Mucosa of descending colon (tissue), 3 donors: ENCODE measurements around the gene FBLL1. TPM values are rescaled to one million over a fixed set of nuclear protein-coding genes. Genes with fewer than 3 reads are reported as not detected.

Source experiments
- ATAC-seq: fragments of 200-7000 bp; cut with Tn5 transposase; one replicate; pipeline ENCODE4 v1.9.1; 2020; ENCODE audit warnings: mild to moderate bottlenecking, moderate library complexity
- DNase-seq, 3 donors: peaks; one replicate each; pipeline ENCODE4 v3.0.0-alpha.2; 2020
- H3K36me3 ChIP-seq: fragments of 200-600 bp; one replicate; pipeline ENCODE4 v1.8.0; 2021; ENCODE audit warnings: low read depth, mild to moderate bottlenecking
- H3K4me1 ChIP-seq: fragments of 200-600 bp; one replicate; pipeline ENCODE4 v1.8.0; 2021; ENCODE audit warnings: low read depth, mild to moderate bottlenecking
- H3K4me3 ChIP-seq: fragments of 200-600 bp; one replicate; pipeline ENCODE4 v1.8.0; 2021; ENCODE audit warnings: mild to moderate bottlenecking
- H3K9me3 ChIP-seq: fragments of 200-600 bp; one replicate; pipeline ENCODE4 v1.8.0; 2021; ENCODE audit warnings: mild to moderate bottlenecking
- intact Hi-C, 2 donors: fragments of 100-400 bp; cut with DNase I in 1 of 2; cut with micrococcal nuclease in 1 of 2; formaldehyde crosslinking; loops; one replicate each; pipeline versions ENCODE4 v1.11.0 to v1.11.1; 2022; cut with DNase I, micrococcal nuclease
- total RNA-seq, 3 donors: library from RNA; stranded (reverse); fragmentation: NEBNext Ultra II Directional in 2 of 3; extraction: Animal tissue kit (Norgen Biotek cat#: 25700) in 2 of 3; gene quantifications; one replicate each; pipeline versions ENCODE4 v1.2.1 to v1.2.4, GENCODE V29; 2021 to 2023
- TF ChIP-seq, protein P1 (sequence below): fragments of 200-600 bp; IDR thresholded peaks from one replicate; pipeline ENCODE4 v1.8.0; 2022; ENCODE audit warnings: antibody characterized with exemption, mild to moderate bottlenecking
- donor health status: DM: no; HTN: no; CAD: no; lungs with moderate emphysema.
- donor health status: DM: no; HTN: no; CAD: no.
- donor health status: DM: no; HTN: yes; CAD: no.

The FBLL1 gene
- total RNA-seq, 3 donors from 2014 or later: 0.26 to 0.76 (median 0.51) TPM

DNA sequence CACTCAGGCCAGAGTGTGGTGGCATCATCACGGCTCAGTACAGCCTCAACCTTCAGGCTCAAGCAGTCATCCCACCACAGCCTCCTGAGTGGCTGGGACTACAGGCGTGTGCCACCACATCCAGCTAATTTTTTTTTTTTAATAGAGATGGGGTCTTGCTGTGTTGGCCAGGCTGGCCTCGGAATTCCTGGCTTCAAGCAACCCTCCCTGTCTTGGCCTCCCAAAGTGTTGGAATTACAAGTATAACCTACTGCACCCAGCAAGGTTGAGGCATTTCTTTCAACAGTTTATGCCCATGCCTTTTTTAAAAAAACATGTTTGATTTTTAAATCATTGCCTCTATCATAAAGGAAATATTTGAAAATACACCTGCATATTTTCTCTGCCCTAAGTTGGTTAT lies 40.0 kb upstream of the FBLL1 start:
- intact Hi-C loops: no loop called here
- TF ChIP-seq, protein P1, sequence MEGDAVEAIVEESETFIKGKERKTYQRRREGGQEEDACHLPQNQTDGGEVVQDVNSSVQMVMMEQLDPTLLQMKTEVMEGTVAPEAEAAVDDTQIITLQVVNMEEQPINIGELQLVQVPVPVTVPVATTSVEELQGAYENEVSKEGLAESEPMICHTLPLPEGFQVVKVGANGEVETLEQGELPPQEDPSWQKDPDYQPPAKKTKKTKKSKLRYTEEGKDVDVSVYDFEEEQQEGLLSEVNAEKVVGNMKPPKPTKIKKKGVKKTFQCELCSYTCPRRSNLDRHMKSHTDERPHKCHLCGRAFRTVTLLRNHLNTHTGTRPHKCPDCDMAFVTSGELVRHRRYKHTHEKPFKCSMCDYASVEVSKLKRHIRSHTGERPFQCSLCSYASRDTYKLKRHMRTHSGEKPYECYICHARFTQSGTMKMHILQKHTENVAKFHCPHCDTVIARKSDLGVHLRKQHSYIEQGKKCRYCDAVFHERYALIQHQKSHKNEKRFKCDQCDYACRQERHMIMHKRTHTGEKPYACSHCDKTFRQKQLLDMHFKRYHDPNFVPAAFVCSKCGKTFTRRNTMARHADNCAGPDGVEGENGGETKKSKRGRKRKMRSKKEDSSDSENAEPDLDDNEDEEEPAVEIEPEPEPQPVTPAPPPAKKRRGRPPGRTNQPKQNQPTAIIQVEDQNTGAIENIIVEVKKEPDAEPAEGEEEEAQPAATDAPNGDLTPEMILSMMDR: no peak
- ATAC-seq (no peak), DNase-seq (no peak)
- H3K36me3 ChIP-seq: no peaks in the 10 kb centered on the region
- no peaks in the 10 kb centered on the region for H3K9me3 ChIP-seq
- peaks cover 3% of the 10 kb centered on the region for H3K4me1 ChIP-seq
- H3K4me3 ChIP-seq: no peak overlapping the region

GRCh38 chr5:168494057-168494555 lies 35.0 kb upstream of the FBLL1 start:
- intact Hi-C loops: no loop called here
- H3K36me3 ChIP-seq: peaks cover 14% of the 10 kb centered on the region
- H3K4me1 ChIP-seq: no peaks in the 10 kb centered on the region
- H3K4me3 ChIP-seq: no peak overlapping the region
- H3K9me3 ChIP-seq: no peaks in the 10 kb centered on the region
- DNase-seq (no peak), ATAC-seq (no peak)
- TF ChIP-seq, protein P1: no peak

DNA sequence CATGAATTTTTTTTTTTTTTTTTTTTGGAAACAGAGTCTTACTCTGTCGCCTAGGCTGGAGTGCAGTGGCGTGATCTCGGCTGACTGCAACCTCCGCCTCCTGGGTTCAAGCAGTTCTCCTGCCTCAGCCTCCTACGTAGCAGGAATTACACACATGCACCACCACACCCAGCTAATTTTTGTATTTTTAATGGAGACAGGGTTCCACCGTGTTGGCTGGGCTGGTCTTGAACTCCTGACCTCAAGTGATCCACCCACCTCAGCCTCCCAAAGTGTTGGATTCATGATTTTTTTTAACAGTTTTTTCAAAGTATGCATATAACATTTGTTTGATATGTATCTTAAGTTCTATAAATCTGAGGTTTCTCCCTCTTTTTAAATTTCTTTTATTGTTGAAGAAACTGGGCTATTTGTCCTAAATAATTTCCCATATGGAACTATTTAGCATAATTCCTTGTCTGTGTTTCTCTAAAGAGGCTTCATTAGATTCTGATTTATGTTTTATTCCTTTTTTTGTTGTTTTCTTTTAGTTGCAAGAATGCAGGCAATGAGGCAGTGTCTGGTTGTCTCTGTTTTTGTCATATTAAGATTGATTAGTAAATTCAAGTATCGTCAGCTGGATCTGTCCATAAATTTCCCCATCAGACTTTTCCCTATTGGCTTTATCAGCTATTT lies 26.4 kb upstream of the FBLL1 start:
- no peaks in the 10 kb centered on the region for H3K4me1 ChIP-seq
- peaks cover 4% of the 10 kb centered on the region for H3K36me3 ChIP-seq
- no peak for ATAC-seq
- TF ChIP-seq, protein P1: no peak
- no peak overlapping the region for H3K4me3 ChIP-seq
- intact Hi-C loops: no loop called here
- DNase-seq: no peak
- H3K9me3 ChIP-seq: no peaks in the 10 kb centered on the region

- intact Hi-C loops: no loop called here
- DNase-seq (no peak), ATAC-seq (no peak)
- no peaks in the 10 kb centered on the region for H3K4me1 ChIP-seq
- H3K9me3 ChIP-seq: peaks cover 6% of the 10 kb centered on the region
- TF ChIP-seq, protein P1: no peak
- peaks cover 22% of the 10 kb centered on the region for H3K36me3 ChIP-seq
- no peak overlapping the region for H3K4me3 ChIP-seq
Measured at GRCh38 chr5:168513861-168514428, 15.2 kb upstream of the FBLL1 start.

GRCh38 chr5:168525856-168526255 lies 3.2 kb upstream of the FBLL1 start:
- Histone ChIP-seq H3K4me3 (no peak overlapping the region), H3K9me3 (no peaks in the 10 kb centered on the region), H3K36me3 (no peaks in the 10 kb centered on the region), H3K4me1 (peaks cover 4% of the 10 kb centered on the region)
- intact Hi-C loops: no loop called here
- ATAC-seq (no peak), DNase-seq (no peak)
- TF ChIP-seq, protein P1: no peak
